NOMO-1 treated with dmso at 0.1 percent for 144 hours (cell line): Measurements from ENCODE around the gene CLEC20A.
"Not testable (repeated sequence)": the region's sequence is repeated elsewhere in the genome, so short reads cannot be mapped to it uniquely, and the experiment has no call there.

Experiments
- DNase-seq: peaks from one replicate; lab custom pipeline; 2025; ENCODE audit not compliant: unreplicated experiment; lab: John Stamatoyannopoulos, UW

Gene CLEC20A

GRCh38 chr1:178529364-178530036 is 32.7 kb upstream of the CLEC20A start:
- no peak for DNase-seq

GRCh38 chr1:178528953-178529335 is 32.2 kb upstream of the CLEC20A start:
- DNase-seq = no peak

- DNase-seq = no peak
Observed at GRCh38 chr1:178528228-178528952, 31.6 kb upstream of the CLEC20A start.

GRCh38 chr1:178527117-178527516 is 30.4 kb upstream of the CLEC20A start:
- no peak for DNase-seq

- DNase-seq = no peak
Observed at GRCh38 chr1:178521241-178521640, 24.5 kb upstream of the CLEC20A start.

- no peak for DNase-seq
Observed at GRCh38 chr1:178520803-178521202, 24.0 kb upstream of the CLEC20A start.

- DNase-seq = no peak
Observed at GRCh38 chr1:178518894-178519293, 22.1 kb upstream of the CLEC20A start.

- DNase-seq = no peak
Observed at GRCh38 chr1:178516110-178516509, 19.3 kb upstream of the CLEC20A start.

GRCh38 chr1:178513278-178513983 is 16.7 kb upstream of the CLEC20A start:
- DNase-seq = no peak

- DNase-seq = no peak
Observed at GRCh38 chr1:178512566-178513277, 16.0 kb upstream of the CLEC20A start, which contains the start of gene TEX35. Gene TEX35, plus strand, starts transcription at chr1:178513109. Its CDS starts 80 bp downstream, at chr1:178513189.

- DNase-seq = no peak
Observed at GRCh38 chr1:178510155-178510554, 13.4 kb upstream of the CLEC20A start.

- no peak for DNase-seq
Observed at GRCh38 chr1:178509414-178510007, 12.7 kb upstream of the CLEC20A start.

GRCh38 chr1:178506669-178507068 is 9.9 kb upstream of the CLEC20A start:
- no peak for DNase-seq

GRCh38 chr1:178506177-178506576 is 9.4 kb upstream of the CLEC20A start:
- no peak for DNase-seq

GRCh38 chr1:178504286-178504685 is 7.5 kb upstream of the CLEC20A start:
- DNase-seq = no peak

- no peak for DNase-seq
Observed at GRCh38 chr1:178503849-178504248, 7.1 kb upstream of the CLEC20A start.

GRCh38 chr1:178503316-178503715 is 6.6 kb upstream of the CLEC20A start:
- DNase-seq = not testable (repeated sequence)

- DNase-seq = no peak
Observed at GRCh38 chr1:178502856-178503255, 6.1 kb upstream of the CLEC20A start.

- DNase-seq = no peak
Observed at GRCh38 chr1:178502330-178502714, 5.6 kb upstream of the CLEC20A start.

GRCh38 chr1:178501705-178502329 is 5.1 kb upstream of the CLEC20A start:
- DNase-seq = peak; percentile 26
